ENCODE measurements around the gene LIPE. TPM values are rescaled to one million over a fixed set of nuclear protein-coding genes. Genes with fewer than 3 reads are reported as not detected.

Gene LIPE
- total RNA-seq, 4 donors from 2014 or later: 77.1 to 717 (median 234) TPM

DNA sequence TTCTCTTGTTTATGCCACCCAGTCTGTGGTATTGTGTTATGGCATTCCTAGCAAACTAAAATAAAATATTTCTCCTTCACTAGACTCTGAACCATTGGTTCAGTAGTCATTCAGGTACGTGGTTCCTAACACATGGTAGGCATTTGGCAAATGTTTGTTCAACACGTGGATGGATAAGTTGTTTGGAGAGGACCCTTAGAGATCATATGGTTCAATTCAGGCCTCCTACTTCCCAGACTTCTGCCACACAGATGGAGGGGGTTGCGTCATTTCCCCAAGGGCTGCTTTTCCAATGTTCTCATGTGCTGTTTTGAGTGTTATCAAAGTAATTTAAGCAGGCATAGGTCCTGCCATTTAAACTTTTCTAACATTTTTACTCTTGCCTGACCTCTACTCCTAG lies 8.8 kb upstream of the LIPE start:
- H3K4me1 ChIP-seq: peaks cover 0 to 39% (median 7%) of the 10 kb centered on the region in 4 donors
- H3K36me3 ChIP-seq: no peaks in the 10 kb centered on the region
- no peaks in the 10 kb centered on the region for H3K27me3 ChIP-seq
- TF ChIP-seq POLR2A (IDR thresholded peaks at IDR 0.05) (no peak), EP300 (IDR thresholded peaks at IDR 0.05) (peak in 1 of 2 donors; percentile 19)
- TF ChIP-seq, protein P1, sequence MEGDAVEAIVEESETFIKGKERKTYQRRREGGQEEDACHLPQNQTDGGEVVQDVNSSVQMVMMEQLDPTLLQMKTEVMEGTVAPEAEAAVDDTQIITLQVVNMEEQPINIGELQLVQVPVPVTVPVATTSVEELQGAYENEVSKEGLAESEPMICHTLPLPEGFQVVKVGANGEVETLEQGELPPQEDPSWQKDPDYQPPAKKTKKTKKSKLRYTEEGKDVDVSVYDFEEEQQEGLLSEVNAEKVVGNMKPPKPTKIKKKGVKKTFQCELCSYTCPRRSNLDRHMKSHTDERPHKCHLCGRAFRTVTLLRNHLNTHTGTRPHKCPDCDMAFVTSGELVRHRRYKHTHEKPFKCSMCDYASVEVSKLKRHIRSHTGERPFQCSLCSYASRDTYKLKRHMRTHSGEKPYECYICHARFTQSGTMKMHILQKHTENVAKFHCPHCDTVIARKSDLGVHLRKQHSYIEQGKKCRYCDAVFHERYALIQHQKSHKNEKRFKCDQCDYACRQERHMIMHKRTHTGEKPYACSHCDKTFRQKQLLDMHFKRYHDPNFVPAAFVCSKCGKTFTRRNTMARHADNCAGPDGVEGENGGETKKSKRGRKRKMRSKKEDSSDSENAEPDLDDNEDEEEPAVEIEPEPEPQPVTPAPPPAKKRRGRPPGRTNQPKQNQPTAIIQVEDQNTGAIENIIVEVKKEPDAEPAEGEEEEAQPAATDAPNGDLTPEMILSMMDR (IDR thresholded peaks at IDR 0.05): no peak
- H3K9me3 ChIP-seq: no peaks in the 10 kb centered on the region
- 49 to 59% methylated on average over 3 of the region's 3 CpGs for WGBS, 2 donors
- no peak overlapping the region for H3K27ac ChIP-seq
- no peak overlapping the region for H3K4me3 ChIP-seq
- peak; percentile 35 to 59 for DNase-seq (ENCODE audit: low spot score in 2 of 2)

DNA sequence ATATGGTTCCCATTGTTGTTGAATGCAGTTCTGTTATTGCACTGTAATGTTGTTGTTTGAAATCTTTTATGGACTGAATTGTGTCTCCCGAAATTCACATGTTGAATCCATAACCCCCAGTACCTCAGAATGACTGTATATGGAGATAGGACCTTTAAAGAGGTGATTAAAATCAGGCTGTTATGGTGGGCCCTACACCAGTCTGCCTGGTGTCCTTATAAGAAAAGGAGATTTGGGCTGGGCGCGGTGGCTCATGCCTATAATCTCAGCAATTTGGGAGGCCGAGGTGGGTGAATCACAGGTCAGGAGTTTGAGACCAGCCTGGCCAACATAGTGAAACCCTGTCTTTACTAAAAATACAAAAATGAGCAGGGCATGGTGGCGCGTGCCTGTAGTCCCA lies 8.1 kb upstream of the LIPE start:
- Histone ChIP-seq H3K4me1 (peaks cover 0 to 34% (median 5%) of the 10 kb centered on the region in 4 donors), H3K4me3 (no peak overlapping the region), H3K9me3 (no peaks in the 10 kb centered on the region), H3K27me3 (no peaks in the 10 kb centered on the region), H3K27ac (no peak overlapping the region), H3K36me3 (no peaks in the 10 kb centered on the region)
- no peak for TF ChIP-seq EP300 (IDR thresholded peaks at IDR 0.05)
- TF ChIP-seq, protein P1 (IDR thresholded peaks at IDR 0.05): no peak
- TF ChIP-seq POLR2A (IDR thresholded peaks at IDR 0.05): no peak
- WGBS, 2 donors: 71 to 74% methylated on average over 6 of the region's 6 CpGs
- no peak for DNase-seq (ENCODE audit: low spot score in 2 of 2)

DNA sequence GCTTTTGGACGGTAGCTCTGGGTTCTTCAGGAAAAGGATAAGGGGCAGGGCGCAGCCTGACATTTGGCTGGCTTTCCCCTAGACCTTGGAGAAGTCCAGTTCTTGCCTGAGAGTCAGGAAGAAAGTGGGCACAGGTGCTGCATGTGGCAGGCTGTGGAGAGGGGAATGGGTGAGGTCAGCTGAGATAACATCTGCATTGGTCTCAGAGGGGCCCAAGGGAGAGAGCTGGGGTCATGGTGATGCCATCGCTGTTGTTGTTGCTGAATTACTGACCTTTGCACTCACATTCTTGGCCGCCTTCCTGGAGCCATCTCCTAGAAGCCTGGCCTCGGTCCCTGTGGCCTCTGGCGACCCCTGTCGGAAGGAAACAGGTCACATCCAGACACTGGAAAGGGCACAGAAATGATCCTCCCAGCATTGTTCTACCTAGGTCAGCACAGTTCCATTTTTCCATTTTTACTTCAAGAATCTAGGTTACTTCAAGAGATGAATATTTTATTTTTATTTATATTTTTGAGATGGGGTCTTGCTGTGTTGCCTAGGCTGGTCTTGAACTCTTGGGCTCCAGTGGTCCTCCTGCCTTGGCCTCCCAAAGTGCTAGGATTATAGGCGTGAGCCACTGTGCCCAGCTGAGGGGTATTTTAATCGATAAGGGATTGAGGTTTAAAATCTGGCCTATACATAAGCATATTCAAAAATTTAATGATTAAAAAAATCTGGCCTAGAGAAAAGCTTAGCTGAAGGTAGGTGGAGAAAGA lies 6.5 kb upstream of the LIPE start:
- peaks cover 0 to 27% (median 5%) of the 10 kb centered on the region in 4 donors for H3K4me1 ChIP-seq
- H3K4me3 ChIP-seq: no peak overlapping the region
- H3K9me3 ChIP-seq: no peaks in the 10 kb centered on the region
- no peak for TF ChIP-seq POLR2A (IDR thresholded peaks at IDR 0.05)
- TF ChIP-seq, protein P1 (IDR thresholded peaks at IDR 0.05): peak; percentile 43 to 62 (median 52)
- peak; percentile 38 to 80 for TF ChIP-seq EP300 (IDR thresholded peaks at IDR 0.05)
- no peaks in the 10 kb centered on the region for H3K27me3 ChIP-seq
- peak; percentile 80 to 90 for DNase-seq (ENCODE audit: low spot score in 2 of 2)
- H3K27ac ChIP-seq: peak overlapping the region in 1 of 4 donors; percentile 32
- 26 to 30% methylated on average over 9 of the region's 9 CpGs for WGBS, 2 donors
- no peaks in the 10 kb centered on the region for H3K36me3 ChIP-seq

DNA sequence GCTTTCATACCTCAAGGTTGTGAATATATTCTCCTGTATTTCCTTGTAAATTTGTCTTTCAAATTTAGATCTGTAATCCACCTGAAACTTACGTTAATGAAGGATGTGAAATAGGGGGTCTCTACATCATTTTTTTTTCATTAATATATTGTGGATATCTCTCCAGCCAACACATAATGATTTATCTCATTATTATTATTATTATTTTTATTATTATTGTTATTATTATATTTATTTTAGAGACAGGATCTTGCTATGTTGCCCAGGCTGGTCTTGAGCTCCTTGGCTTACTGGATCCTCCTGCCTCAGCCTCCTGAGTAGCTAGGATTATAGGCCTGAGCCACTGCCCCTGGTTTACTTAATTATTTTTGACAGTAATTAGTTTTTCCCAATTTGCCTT lies 4.3 kb upstream of the LIPE start:
- H3K9me3 ChIP-seq: no peaks in the 10 kb centered on the region
- 91 to 95% methylated on average over 1 of the region's 1 CpG for WGBS, 2 donors
- no peak overlapping the region for H3K27ac ChIP-seq
- peaks cover 0 to 23% (median 5%) of the 10 kb centered on the region in 4 donors for H3K4me1 ChIP-seq
- TF ChIP-seq POLR2A (IDR thresholded peaks at IDR 0.05) (no peak), EP300 (IDR thresholded peaks at IDR 0.05) (no peak)
- TF ChIP-seq, protein P1 (IDR thresholded peaks at IDR 0.05): no peak
- no peak for DNase-seq (ENCODE audit: low spot score in 2 of 2)
- H3K27me3 ChIP-seq: no peaks in the 10 kb centered on the region
- no peak overlapping the region for H3K4me3 ChIP-seq
- H3K36me3 ChIP-seq: no peaks in the 10 kb centered on the region

DNA sequence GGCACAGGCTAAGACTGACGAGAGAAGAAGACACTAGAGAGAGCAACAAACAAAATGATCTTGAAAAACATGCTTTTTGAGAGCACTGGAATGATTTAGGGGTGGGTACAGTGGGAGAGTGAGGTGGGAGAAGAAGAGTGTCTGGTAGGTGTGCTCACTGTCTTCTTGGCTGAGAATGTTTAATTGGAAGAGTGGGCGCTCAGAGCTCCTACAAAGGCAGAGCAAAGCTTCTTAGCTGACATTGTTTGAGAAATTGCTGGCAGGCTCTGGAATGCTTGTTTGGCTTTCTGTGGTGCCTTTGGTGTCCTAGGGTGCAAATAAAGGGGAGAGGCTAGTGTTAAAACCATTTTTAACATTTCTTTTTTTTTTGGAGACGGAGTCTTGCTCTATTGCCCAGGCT lies 1.5 kb upstream of the LIPE start:
- Histone ChIP-seq H3K36me3 (no peaks in the 10 kb centered on the region), H3K9me3 (no peaks in the 10 kb centered on the region), H3K27me3 (peaks cover 0 to 23% of the 10 kb centered on the region in 2 donors), H3K4me3 (no peak overlapping the region), H3K27ac (no peak overlapping the region), H3K4me1 (peaks cover 0 to 24% (median 10%) of the 10 kb centered on the region in 4 donors)
- TF ChIP-seq EP300 (IDR thresholded peaks at IDR 0.05) (no peak), POLR2A (IDR thresholded peaks at IDR 0.05) (no peak)
- TF ChIP-seq, protein P1 (IDR thresholded peaks at IDR 0.05): no peak
- 69 to 90% methylated on average over 3 of the region's 3 CpGs for WGBS, 2 donors
- DNase-seq (ENCODE audit: low spot score in 2 of 2): no peak

Measured in tibial nerve (tissue), 4 donors.